T-helper 2 cell treated with Interferon-gamma antibody and Interleukin-4, amounts not matched to agents 5 μg/mL and 100 μg/mL, for 36 hours (primary cell): Measurements from ENCODE around the gene KANK3.
"Not testable (repeated sequence)": the region's sequence is repeated elsewhere in the genome, so short reads cannot be mapped to it uniquely, and the experiment has no call there.

ENCODE experiments used
- DNase-seq: peaks from one replicate; pipeline ENCODE4 v3.0.0; 2021; ENCODE audit warnings: low spot score
- H3K27ac Mint-ChIP-seq: one replicate; pipeline ENCODE4 v1.8.0; 2021; ENCODE audit warnings: mild to moderate bottlenecking, mixed read lengths
- H3K27me3 Mint-ChIP-seq: one replicate; pipeline ENCODE4 v1.8.0; 2021; ENCODE audit warnings: low read depth, mixed read lengths
- H3K36me3 Mint-ChIP-seq: one replicate; pipeline ENCODE4 v1.8.0; 2021; ENCODE audit warnings: low read depth, mixed read lengths
- H3K4me1 Mint-ChIP-seq: one replicate; pipeline ENCODE4 v1.8.0; 2021; ENCODE audit warnings: low read depth, mixed read lengths
- H3K4me3 Mint-ChIP-seq: one replicate; pipeline ENCODE4 v1.8.0; 2022; ENCODE audit warnings: mild to moderate bottlenecking, moderate library complexity, mixed read lengths
- H3K9me3 Mint-ChIP-seq: one replicate; pipeline ENCODE4 v1.8.0; 2021; ENCODE audit warnings: mixed read lengths

KANK3 gene

DNA sequence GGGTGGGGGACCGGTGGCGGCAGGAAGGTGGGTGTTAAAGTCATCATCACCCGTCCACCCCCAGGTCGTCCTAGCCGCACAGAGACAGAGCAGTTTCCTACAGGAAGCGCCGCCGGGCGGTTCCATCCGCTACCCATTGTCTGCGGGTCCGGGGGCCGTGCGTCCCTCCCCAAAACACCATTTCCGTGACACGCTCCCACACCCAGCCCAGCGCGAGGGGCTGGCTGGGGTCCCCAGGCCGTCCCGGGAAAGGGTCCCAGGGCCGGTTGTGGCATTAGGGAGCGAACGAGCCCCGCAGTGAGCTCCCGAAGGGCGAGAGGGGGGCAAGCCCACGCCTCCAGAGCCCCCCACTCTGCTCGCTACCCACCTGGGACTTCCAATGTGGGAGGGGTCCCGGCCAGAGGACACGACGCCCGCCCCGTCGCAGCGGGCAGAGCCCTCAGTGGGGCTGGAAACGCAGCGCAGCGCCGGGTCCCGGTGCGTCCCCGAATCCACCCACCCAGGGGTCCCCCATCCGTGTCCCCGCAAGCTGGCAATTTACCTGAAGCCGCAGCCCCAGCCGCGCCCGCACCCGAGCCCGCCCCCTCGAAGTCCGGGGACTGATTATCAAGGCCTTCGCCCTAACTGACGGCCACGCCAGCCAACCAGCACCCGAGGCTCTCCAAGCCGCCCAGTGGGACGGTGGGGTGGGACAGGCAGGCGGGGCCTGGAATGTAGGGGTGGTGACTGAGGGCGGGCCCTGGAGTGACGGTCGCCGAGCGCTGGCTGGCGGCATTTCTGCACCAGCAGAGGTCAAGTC, at the start of gene KANK3:
KANK3 (minus strand) TSS at position 579 of the 799 bp plus-strand sequence. CDS start 5,434 bp downstream, outside the sequence.
- DNase-seq, result peak; percentile 90
- Mint-ChIP-seq H3K4me3 (peak within 1 kb of the TSS; percentile 76), H3K4me1 (peaks cover 3% of the 10 kb centered on the region), H3K27me3 (peaks cover 39% of the 10 kb centered on the region), H3K36me3 (no peaks in the 10 kb centered on the region), H3K9me3 (no peaks in the 10 kb centered on the region), H3K27ac (no peak within 1 kb of the TSS)

DNA sequence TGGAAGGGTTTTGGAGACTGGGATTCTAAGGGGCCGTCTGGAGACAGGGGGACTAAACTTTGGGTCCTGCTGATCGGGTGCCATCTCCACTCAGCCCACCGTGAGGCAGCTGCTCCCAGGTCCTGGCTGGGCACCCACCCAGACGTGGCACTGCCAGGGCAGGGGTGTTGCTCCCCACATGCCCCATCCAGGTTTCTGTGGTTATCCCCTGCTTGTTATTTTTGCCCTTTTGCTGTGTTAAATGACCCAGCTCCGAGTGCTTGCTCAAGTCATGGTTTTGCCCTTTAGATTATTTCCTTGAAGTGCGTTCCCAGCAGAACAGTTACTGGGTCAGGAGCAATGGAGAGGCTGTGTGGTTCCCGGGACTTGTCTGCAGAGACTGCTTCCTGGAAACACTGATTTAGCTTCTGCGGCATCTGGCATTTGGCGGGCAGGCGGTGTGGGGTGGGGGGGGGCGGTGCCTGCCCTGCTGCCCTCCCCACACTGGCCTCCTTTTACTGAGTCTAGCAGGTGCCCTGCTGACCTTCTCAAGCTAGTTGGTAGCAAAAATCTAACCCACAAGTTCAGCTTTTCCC, 49.0 kb upstream of the KANK3 start:
- H3K4me1 Mint-ChIP-seq, result peaks cover 22% of the 10 kb centered on the region
- H3K36me3 Mint-ChIP-seq, result peaks cover 9% of the 10 kb centered on the region
- DNase-seq, result no peak
- H3K27ac Mint-ChIP-seq, result no peak overlapping the region
- H3K27me3 Mint-ChIP-seq, result no peaks in the 10 kb centered on the region
- no peaks in the 10 kb centered on the region for H3K9me3 Mint-ChIP-seq
- H3K4me3 Mint-ChIP-seq, result no peak overlapping the region

DNA sequence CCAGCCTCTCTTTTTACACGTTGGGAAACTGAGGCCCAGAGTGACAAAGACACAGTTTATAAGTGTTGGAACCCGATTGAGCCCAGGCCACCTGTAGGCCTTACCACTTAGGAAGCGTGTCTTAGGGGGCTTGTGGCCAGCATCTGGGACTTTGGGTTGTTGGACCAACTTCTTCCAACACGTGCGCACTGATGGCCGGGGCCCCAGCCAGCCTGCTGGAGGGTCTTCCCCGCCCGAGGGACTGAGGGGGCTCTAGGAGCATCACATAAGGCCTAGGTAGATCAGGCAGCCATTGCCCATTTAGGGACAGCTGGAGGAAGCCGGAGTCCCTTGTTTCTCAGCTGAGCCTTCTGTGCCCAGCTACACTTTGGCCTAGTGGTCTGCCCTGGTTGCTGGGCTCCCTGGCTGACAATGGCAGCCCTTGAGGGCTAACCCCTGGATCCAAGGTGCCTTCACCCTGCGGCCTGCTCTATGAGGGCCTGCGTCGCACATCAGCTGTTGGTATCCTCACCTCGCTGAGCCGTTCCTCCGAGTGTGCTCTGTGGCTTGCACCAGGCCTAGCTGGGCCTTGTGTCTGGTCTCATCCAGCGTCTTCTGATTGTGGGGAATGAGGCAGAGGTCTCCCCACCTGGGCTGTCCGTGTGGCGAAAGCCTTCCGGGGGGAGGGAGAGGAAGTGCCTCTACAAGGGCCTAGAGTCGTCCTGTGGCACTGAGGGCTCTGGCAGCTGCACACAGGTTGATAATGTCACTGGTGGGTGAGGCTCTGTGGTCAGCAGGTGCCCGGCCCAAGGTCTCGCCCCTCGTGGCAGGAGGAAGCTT, 48.3 kb upstream of the KANK3 start:
- Mint-ChIP-seq H3K4me3 (peak overlapping the region; percentile 78), H3K9me3 (no peaks in the 10 kb centered on the region), H3K36me3 (peaks cover 5% of the 10 kb centered on the region), H3K27me3 (no peaks in the 10 kb centered on the region), H3K4me1 (peaks cover 18% of the 10 kb centered on the region), H3K27ac (peak overlapping the region; percentile 79)
- no peak for DNase-seq

DNA sequence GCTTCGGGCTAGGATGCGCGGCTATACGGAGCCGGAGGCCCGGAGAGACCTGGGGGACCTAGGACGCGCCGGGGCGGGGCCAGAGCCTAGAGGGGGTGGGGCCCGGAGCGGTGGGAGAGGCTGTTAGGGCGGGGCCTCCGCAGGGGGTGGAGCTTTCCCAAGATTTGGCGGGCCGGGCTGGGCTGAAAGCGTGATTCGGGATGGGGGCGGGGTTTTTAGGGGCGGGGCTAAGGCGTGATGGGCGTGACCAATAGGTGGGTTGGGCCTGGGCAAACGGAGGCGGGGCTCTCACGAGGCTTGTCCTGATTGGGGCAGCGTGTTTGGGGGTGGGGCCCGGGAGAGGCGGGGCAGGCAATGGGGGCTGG, 47.5 kb upstream of the KANK3 start:
- peaks cover 14% of the 10 kb centered on the region for H3K4me1 Mint-ChIP-seq
- DNase-seq, result peak; percentile 89
- no peaks in the 10 kb centered on the region for H3K27me3 Mint-ChIP-seq
- H3K9me3 Mint-ChIP-seq, result no peaks in the 10 kb centered on the region
- H3K4me3 Mint-ChIP-seq, result peak overlapping the region; percentile 78
- peak overlapping the region; percentile 79 for H3K27ac Mint-ChIP-seq
- H3K36me3 Mint-ChIP-seq, result peaks cover 5% of the 10 kb centered on the region

DNA sequence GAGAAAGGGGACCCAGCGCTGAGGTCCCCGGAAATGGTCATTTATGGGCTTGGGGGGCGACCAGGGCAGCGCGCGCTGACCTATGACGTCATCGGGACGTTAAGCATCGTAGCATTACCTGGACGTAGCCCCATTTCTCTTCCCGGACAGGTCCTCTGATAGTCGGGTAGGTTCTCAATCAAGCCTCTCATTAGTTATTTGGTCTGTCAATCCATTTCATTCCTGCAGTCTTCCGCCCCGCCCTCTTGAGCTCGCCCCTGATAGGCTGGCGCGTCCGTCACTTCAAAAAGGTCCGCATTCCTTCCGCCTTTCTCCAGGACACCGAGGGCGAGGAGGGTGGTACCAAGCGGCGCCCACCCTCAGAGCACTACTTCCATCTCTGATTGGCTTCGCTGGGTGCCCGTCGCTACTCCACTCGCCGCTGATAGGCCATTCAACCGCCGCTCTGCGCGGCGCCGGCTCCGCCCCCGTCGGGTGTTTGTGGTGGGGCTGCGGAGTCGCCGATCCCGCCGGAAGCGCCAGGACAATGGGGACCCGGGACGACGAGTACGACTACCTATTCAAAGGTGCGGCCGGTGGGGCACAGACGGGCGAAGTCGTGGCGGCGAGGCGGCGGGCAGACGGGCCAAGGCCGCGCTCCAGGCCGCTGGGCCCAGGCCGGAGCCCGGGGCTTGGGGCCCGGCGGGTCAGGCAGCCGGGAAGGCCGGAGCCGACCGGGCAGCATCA, 47.0 kb upstream of the KANK3 start, which contains the start of gene RAB11B:
RAB11B (plus strand) TSS at position 470 of the 726 bp plus-strand sequence; CDS start at position 527, 57 bp downstream.
- H3K36me3 Mint-ChIP-seq, result peaks cover 5% of the 10 kb centered on the region
- peak; percentile 99 for DNase-seq
- peak within 1 kb of the TSS; percentile 92 for H3K4me3 Mint-ChIP-seq
- H3K4me1 Mint-ChIP-seq, result peaks cover 14% of the 10 kb centered on the region
- H3K27ac Mint-ChIP-seq, result peak within 1 kb of the TSS; percentile 97
- no peaks in the 10 kb centered on the region for H3K9me3 Mint-ChIP-seq
- H3K27me3 Mint-ChIP-seq, result no peaks in the 10 kb centered on the region

DNA sequence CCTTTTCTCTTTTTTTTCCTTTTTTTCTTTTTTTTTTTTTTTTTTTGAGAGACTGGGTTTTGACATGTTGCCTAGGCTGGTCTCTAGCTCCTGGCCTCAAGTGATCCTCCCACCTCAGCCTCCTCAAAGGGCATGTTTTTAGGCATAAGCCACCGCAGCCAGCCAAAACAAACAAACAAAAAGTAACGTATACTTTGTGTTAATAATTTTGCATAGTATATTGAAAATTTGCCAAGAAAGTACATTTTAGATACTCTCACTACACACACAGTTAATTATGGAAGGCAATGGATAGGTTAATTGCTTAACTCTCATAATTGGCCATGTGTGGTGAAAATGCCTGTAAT, 45.5 kb upstream of the KANK3 start:
- Mint-ChIP-seq H3K27ac (no peak overlapping the region), H3K27me3 (no peaks in the 10 kb centered on the region), H3K36me3 (peaks cover 5% of the 10 kb centered on the region), H3K4me3 (no peak overlapping the region), H3K9me3 (no peaks in the 10 kb centered on the region), H3K4me1 (peaks cover 12% of the 10 kb centered on the region)
- DNase-seq, result no peak

DNA sequence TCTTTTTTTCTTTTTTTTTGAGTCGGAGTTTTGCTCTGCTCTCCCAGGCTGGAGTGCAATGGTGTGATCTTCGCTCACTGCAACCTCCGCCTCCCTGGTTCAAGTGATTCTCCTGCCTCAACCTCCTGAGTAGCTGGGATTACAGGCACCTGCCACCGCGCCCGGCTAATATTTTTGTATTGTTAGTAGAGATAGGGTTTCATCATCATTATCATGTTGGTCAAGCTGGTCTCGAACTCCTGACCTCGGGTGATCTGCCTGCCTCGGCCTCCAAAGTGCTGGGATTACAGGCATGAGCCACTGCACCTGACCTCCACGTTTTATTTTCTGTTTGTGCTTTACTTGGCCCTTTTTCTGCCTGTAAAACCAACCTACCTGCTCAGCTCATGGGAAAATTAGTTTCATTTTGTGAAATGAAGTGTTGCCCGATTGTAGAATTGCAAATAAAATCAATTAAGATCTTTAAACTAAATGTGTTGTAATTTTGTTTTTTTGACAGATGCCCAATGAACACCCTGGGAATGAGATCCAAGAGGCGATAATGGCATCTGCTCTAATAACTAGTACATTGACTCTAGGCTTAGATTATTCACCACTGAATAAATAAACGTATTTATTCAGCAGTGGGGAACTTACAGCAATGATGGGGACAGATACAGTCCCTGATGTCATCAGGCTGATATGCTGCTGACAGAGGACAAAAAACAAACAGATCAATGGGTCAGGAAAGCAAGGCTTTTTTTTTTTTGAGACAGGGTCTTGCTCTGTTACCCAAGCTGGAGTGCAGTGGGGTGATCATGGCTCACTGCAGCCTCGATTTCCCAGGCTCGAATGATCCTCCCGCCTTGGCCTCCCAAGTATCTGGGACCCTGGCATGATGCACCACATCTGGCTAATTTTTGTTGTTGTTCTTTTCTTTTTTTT, 44.9 kb upstream of the KANK3 start:
- peak overlapping the region; percentile 46 for H3K4me3 Mint-ChIP-seq
- peaks cover 10% of the 10 kb centered on the region for H3K4me1 Mint-ChIP-seq
- H3K27me3 Mint-ChIP-seq, result no peaks in the 10 kb centered on the region
- no peak for DNase-seq
- H3K36me3 Mint-ChIP-seq, result peaks cover 4% of the 10 kb centered on the region
- peak overlapping the region; percentile 47 for H3K27ac Mint-ChIP-seq
- no peaks in the 10 kb centered on the region for H3K9me3 Mint-ChIP-seq

DNA sequence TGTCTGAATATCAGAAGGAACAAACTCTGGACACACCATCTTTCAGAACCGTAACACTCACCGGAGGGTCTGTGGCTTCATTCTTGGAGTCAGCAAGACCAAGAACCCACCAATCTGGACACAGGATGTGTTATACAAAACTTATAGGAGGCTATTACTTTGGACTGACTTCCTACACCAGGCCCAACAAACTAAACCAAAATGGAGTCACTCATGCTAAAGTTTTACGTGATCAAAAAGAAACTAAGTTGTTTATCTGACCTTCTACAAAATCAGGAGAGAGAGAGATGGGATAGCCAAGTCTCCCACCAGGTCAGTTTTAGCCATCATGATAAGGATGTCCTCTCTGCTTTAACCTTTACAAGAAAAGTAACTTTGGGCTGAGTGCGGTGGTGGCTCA, 43.9 kb upstream of the KANK3 start:
- Mint-ChIP-seq H3K27me3 (no peaks in the 10 kb centered on the region), H3K9me3 (no peaks in the 10 kb centered on the region), H3K27ac (no peak overlapping the region), H3K4me3 (no peak overlapping the region), H3K36me3 (peaks cover 3% of the 10 kb centered on the region), H3K4me1 (peaks cover 9% of the 10 kb centered on the region)
- DNase-seq, result no peak

DNA sequence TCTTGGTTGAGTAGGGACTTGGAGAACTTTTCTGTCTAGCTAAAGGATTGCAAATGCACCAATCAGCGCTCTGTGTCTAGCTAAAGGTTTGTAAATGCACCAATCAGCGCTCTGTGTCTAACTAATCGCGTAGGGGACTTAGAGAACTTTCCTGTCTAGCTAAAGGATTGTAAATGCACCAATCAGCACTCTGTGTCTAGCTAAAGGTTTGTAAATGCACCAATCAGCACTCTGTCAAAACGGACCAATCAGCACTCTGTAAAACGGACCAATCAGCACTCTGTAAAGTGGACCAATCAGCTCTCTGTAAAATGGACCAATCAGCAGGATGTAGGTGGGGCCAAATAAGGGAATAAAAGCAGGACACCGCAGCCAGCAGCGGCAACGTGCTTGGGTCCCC, 43.4 kb upstream of the KANK3 start:
- H3K4me3 Mint-ChIP-seq, H3K27me3 Mint-ChIP-seq, H3K27ac Mint-ChIP-seq, H3K4me1 Mint-ChIP-seq, H3K36me3 Mint-ChIP-seq, H3K9me3 Mint-ChIP-seq, DNase-seq: not testable (repeated sequence)

DNA sequence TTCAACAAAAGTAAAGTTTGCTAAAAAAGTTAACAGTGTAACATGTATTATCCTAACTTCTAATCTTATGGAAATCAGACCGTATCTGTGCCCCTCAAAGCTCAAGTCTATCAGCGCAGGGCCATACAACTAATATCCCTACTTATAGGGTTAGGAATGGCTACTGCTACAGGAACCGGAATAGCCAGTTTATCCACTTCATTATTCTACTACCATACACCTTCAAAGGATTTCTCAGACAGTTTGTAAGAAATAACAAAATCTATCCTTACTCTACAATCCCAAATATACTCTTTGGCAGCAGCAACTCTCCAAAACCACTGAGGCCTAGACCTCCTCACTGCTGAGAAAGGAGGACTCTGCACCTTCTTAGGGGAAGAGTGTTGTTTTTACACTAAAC, 42.5 kb upstream of the KANK3 start:
- H3K27me3 Mint-ChIP-seq, H3K27ac Mint-ChIP-seq, DNase-seq, H3K4me3 Mint-ChIP-seq, H3K4me1 Mint-ChIP-seq, H3K9me3 Mint-ChIP-seq, H3K36me3 Mint-ChIP-seq: not testable (repeated sequence)

DNA sequence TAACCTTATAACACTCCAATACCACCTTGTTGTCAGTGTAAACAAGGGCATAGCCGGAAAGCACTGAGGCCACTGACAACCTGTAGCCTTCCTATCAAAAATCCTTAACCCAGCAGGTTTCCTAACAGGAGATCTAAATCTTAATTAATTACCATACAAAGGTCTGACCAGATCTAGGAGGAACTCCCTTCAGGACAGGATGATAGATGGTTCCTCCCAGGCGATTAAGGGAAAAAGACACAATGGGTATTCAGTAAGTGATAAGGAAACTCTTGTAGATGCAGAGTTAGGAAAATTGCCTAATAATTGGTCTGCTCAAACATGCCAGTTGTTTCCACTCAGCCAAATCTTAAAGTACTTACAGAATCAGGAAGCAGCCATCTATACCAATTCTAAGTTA, 42.0 kb upstream of the KANK3 start:
- H3K27me3 Mint-ChIP-seq, H3K4me1 Mint-ChIP-seq, DNase-seq, H3K4me3 Mint-ChIP-seq, H3K9me3 Mint-ChIP-seq, H3K36me3 Mint-ChIP-seq, H3K27ac Mint-ChIP-seq: not testable (repeated sequence)

DNA sequence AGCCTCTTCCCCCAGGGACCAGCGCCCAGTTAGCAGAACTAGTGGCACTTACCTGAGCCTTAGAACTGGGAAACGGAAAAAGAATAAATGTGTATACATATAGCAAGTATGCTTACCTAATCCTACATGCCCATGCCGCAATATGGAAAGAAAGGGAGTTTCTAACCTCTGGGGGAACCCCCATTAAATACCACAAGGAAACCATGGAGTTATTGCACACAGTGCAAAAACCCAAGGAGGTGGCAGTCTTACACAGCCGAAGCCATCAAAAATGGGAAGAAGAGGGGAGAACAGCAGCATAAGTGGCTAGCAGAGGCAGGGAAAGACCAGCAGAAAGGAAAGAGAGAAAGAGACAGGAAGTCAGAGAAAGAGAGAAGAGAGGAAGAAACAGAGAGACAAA, 41.5 kb upstream of the KANK3 start:
- H3K9me3 Mint-ChIP-seq, H3K36me3 Mint-ChIP-seq, H3K27ac Mint-ChIP-seq, H3K27me3 Mint-ChIP-seq, H3K4me3 Mint-ChIP-seq, DNase-seq, H3K4me1 Mint-ChIP-seq: not testable (repeated sequence)
